ENCODE data around the gene KRTAP5-7.
"Not testable (repeated sequence)": the region's sequence is repeated elsewhere in the genome, so short reads cannot be mapped to it uniquely, and the experiment has no call there.

KRTAP5-7 gene

GRCh38 chr11:71557257-71557656, 30.2 kb downstream of the KRTAP5-7 start:
- DNase-seq (ENCODE audit: low read depth): no peak

- no peak for DNase-seq (ENCODE audit: low read depth)
Observed at GRCh38 chr11:71558996-71559395, 31.9 kb downstream of the KRTAP5-7 start.

GRCh38 chr11:71562120-71562519, 35.1 kb downstream of the KRTAP5-7 start:
- no peak for DNase-seq (ENCODE audit: low read depth)

GRCh38 chr11:71563406-71563805, 36.3 kb downstream of the KRTAP5-7 start:
- peak; percentile 37 for DNase-seq (ENCODE audit: low read depth)

GRCh38 chr11:71564430-71564829, 37.4 kb downstream of the KRTAP5-7 start:
- DNase-seq (ENCODE audit: low read depth): no peak

GRCh38 chr11:71565263-71565662, 38.2 kb downstream of the KRTAP5-7 start, which contains the start of gene KRTAP5-10:
KRTAP5-10 (plus strand) TSS chr11:71565563; CDS start chr11:71565588, 25 bp downstream.
- no peak for DNase-seq (ENCODE audit: low read depth)

GRCh38 chr11:71566081-71566620, 39.1 kb downstream of the KRTAP5-7 start:
- no peak for DNase-seq (ENCODE audit: low read depth)

- DNase-seq (ENCODE audit: low read depth): not testable (repeated sequence)
Observed at GRCh38 chr11:71566626-71567599, 39.8 kb downstream of the KRTAP5-7 start.

GRCh38 chr11:71567633-71568032, 40.6 kb downstream of the KRTAP5-7 start:
- not testable (repeated sequence) for DNase-seq (ENCODE audit: low read depth)

- no peak for DNase-seq (ENCODE audit: low read depth)
Observed at GRCh38 chr11:71568704-71569349, 41.8 kb downstream of the KRTAP5-7 start.

- not testable (repeated sequence) for DNase-seq (ENCODE audit: low read depth)
Observed at GRCh38 chr11:71571101-71571850, 44.2 kb downstream of the KRTAP5-7 start.

GRCh38 chr11:71572811-71573210, 45.7 kb downstream of the KRTAP5-7 start:
- DNase-seq (ENCODE audit: low read depth): no peak

- DNase-seq (ENCODE audit: low read depth): no peak
Observed at GRCh38 chr11:71574418-71574817, 47.4 kb downstream of the KRTAP5-7 start.

GRCh38 chr11:71575723-71576424, 48.8 kb downstream of the KRTAP5-7 start:
- no peak for DNase-seq (ENCODE audit: low read depth)

- DNase-seq (ENCODE audit: low read depth): not testable (repeated sequence)
Observed at GRCh38 chr11:71576688-71577465, 49.8 kb downstream of the KRTAP5-7 start.

GRCh38 chr11:71577469-71578004, 50.5 kb downstream of the KRTAP5-7 start:
- DNase-seq (ENCODE audit: low read depth): no peak

Measured in HS-5 (cell line).